RKO (cell line): ENCODE results near the gene SLC5A9.
"Not testable (repeated sequence)": the region's sequence is repeated elsewhere in the genome, so short reads cannot be mapped to it uniquely, and the experiment has no call there.

Experiments used
- DNase-seq: peaks from one replicate; pipeline ENCODE4 v3.0.0-alpha.2; 2016; ENCODE audit warnings: low spot score

Gene SLC5A9

GRCh38 chr1:48222501-48223242 lies at the start of gene SLC5A9:
Gene SLC5A9, plus strand, starts transcription at chr1:48222716. Its CDS starts 21 bp downstream, at chr1:48222737.
- DNase-seq = no peak

- no peak for DNase-seq
Measured at GRCh38 chr1:48175116-48175515, 47.4 kb upstream of the SLC5A9 start.

GRCh38 chr1:48177257-48177656 lies 45.3 kb upstream of the SLC5A9 start:
- DNase-seq = no peak

GRCh38 chr1:48181669-48182367 lies 40.7 kb upstream of the SLC5A9 start:
- DNase-seq = no peak

- no peak for DNase-seq
Measured at GRCh38 chr1:48182439-48182838, 40.1 kb upstream of the SLC5A9 start.

GRCh38 chr1:48186306-48186839 lies 36.1 kb upstream of the SLC5A9 start:
- no peak for DNase-seq

GRCh38 chr1:48187969-48188563 lies 34.5 kb upstream of the SLC5A9 start:
- DNase-seq = no peak

GRCh38 chr1:48190881-48191280 lies 31.6 kb upstream of the SLC5A9 start:
- DNase-seq = no peak

GRCh38 chr1:48194801-48195200 lies 27.7 kb upstream of the SLC5A9 start:
- no peak for DNase-seq

- no peak for DNase-seq
Measured at GRCh38 chr1:48196237-48196636, 26.3 kb upstream of the SLC5A9 start.

- no peak for DNase-seq
Measured at GRCh38 chr1:48198970-48199369, 23.5 kb upstream of the SLC5A9 start.

- DNase-seq = no peak
Measured at GRCh38 chr1:48200166-48200900, 22.2 kb upstream of the SLC5A9 start.

GRCh38 chr1:48202030-48202752 lies 20.3 kb upstream of the SLC5A9 start:
- peak; percentile 51 for DNase-seq

GRCh38 chr1:48203287-48203900 lies 19.1 kb upstream of the SLC5A9 start:
- peak; percentile 38 for DNase-seq

GRCh38 chr1:48205522-48205921 lies 17.0 kb upstream of the SLC5A9 start:
- DNase-seq = no peak

- DNase-seq = no peak
Measured at GRCh38 chr1:48206371-48206770, 16.1 kb upstream of the SLC5A9 start.

- DNase-seq = no peak
Measured at GRCh38 chr1:48207131-48207530, 15.4 kb upstream of the SLC5A9 start.

GRCh38 chr1:48207536-48208075 lies 14.9 kb upstream of the SLC5A9 start:
- DNase-seq = no peak

GRCh38 chr1:48208251-48208650 lies 14.3 kb upstream of the SLC5A9 start:
- no peak for DNase-seq

- no peak for DNase-seq
Measured at GRCh38 chr1:48208652-48209051, 13.9 kb upstream of the SLC5A9 start.

- not testable (repeated sequence) for DNase-seq
Measured at GRCh38 chr1:48213462-48213861, 9.1 kb upstream of the SLC5A9 start.
